Tibial nerve (tissue), 4 donors: ENCODE results near the gene NDUFA13. TPM values are rescaled to one million over a fixed set of nuclear protein-coding genes. Genes with fewer than 3 reads are reported as not detected.

ENCODE experiments used
- DNase-seq, 2 donors: peaks; one replicate each; pipeline ENCODE4 v3.0.0-alpha.2; 2019; ENCODE audit warnings: low spot score in 2 of 2
- H3K27ac ChIP-seq, 4 donors: fragments of 200-600 bp; sonication (generic) in 3 of 4; one replicate each; pipeline ENCODE4 v1.5.1; 2017 to 2019; ENCODE audit warnings: mild to moderate bottlenecking in 1 of 4
- H3K27me3 ChIP-seq, 2 donors: fragments of 200-600 bp; sonication (generic) in 1 of 2; one replicate each; pipeline versions ENCODE4 v1.5.1 to v1.6.0; 2017 to 2019
- H3K36me3 ChIP-seq, 3 donors: fragments of 200-600 bp; sonication (generic); one replicate each; pipeline ENCODE4 v1.5.1; 2018 to 2019
- H3K4me1 ChIP-seq, 4 donors: fragments of 200-600 bp; sonication (generic) in 3 of 4; one replicate each; pipeline ENCODE4 v1.5.1; 2017 to 2019
- H3K4me3 ChIP-seq, 4 donors: fragments of 200-600 bp; sonication (generic) in 3 of 4; one replicate each; pipeline ENCODE4 v1.5.1; 2017 to 2019; ENCODE audit warnings: mild to moderate bottlenecking in 1 of 4, moderate library complexity in 1 of 4
- H3K9me3 ChIP-seq, 4 donors: fragments of 200-600 bp; sonication (generic) in 3 of 4; one replicate each; pipeline ENCODE4 v1.5.1; 2017 to 2019
- CTCF ChIP-seq, 5 experiments: fragments of 200-600 bp in 3 of 5; fragments of 450-650 bp in 2 of 5; sonication (generic) in 3 of 5; IDR thresholded peaks; one replicate each; pipeline ENCODE4 v1.5.1; 2016 to 2019; ENCODE audit warnings: antibody characterized with exemption in 5 of 5, mild to moderate bottlenecking in 3 of 5, moderate library complexity in 2 of 5
- EP300 ChIP-seq, 2 donors: sonication (generic); formaldehyde crosslinking; IDR thresholded peaks; one replicate each; pipeline ENCODE4 v1.6.1; 2017; ENCODE audit warnings: antibody characterized with exemption in 2 of 2, mild to moderate bottlenecking in 1 of 2
- POLR2A ChIP-seq, 2 donors: fragments of 450-650 bp; IDR thresholded peaks; one replicate each; pipeline ENCODE4 v1.6.1; 2017; ENCODE audit warnings: antibody characterized with exemption in 2 of 2, mild to moderate bottlenecking in 2 of 2, moderate library complexity in 2 of 2
- WGBS, 2 donors: methylation state at CpG; one replicate each; pipeline ENCODE4 v1.1.5; 2018; 5-methylcytosine and 5-hydroxymethylcytosine counted together
- total RNA-seq, 4 donors: library from RNA; depleted of rRNA; stranded (reverse); fragments of >200 nt; gene quantifications; one replicate each; pipeline ENCODE4 v1.1.0, GENCODE V29; 2016

Gene NDUFA13
- total RNA-seq, 4 donors from 2014 or later: 27.3 to 93.6 (median 61.6) TPM

DNA sequence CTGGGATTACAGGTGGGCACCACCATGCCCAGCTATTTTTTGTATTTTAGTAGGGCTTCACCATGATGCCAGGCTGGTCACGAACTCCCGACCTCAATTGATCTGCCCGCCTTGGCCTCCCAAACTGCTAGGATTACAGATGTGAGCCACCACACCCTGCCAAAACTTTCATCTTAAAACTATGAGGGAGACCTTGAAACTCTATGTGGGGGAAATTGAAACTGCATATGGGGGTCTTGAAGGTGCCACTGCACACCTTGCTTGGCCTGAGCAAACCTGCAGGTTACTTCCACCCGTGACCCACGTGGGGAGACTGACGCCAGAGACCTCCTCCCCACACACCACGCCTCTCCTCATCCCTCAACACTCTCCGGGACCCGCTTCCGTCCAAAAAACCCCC lies 37.6 kb downstream of the NDUFA13 start:
- 88 to 90% methylated on average over 10 of the region's 10 CpGs for WGBS, 2 donors
- Histone ChIP-seq H3K4me1 (no peaks in the 10 kb centered on the region), H3K4me3 (no peak overlapping the region), H3K27ac (no peak overlapping the region), H3K27me3 (peaks cover 0 to 18% of the 10 kb centered on the region in 2 donors), H3K9me3 (peaks cover 0 to 3% (median 0%) of the 10 kb centered on the region in 4 donors), H3K36me3 (no peaks in the 10 kb centered on the region)
- TF ChIP-seq POLR2A (IDR thresholded peaks at IDR 0.05): no peak
- TF ChIP-seq CTCF (IDR thresholded peaks at IDR 0.05): no peak
- TF ChIP-seq EP300 (IDR thresholded peaks at IDR 0.05): no peak
- no peak for DNase-seq

DNA sequence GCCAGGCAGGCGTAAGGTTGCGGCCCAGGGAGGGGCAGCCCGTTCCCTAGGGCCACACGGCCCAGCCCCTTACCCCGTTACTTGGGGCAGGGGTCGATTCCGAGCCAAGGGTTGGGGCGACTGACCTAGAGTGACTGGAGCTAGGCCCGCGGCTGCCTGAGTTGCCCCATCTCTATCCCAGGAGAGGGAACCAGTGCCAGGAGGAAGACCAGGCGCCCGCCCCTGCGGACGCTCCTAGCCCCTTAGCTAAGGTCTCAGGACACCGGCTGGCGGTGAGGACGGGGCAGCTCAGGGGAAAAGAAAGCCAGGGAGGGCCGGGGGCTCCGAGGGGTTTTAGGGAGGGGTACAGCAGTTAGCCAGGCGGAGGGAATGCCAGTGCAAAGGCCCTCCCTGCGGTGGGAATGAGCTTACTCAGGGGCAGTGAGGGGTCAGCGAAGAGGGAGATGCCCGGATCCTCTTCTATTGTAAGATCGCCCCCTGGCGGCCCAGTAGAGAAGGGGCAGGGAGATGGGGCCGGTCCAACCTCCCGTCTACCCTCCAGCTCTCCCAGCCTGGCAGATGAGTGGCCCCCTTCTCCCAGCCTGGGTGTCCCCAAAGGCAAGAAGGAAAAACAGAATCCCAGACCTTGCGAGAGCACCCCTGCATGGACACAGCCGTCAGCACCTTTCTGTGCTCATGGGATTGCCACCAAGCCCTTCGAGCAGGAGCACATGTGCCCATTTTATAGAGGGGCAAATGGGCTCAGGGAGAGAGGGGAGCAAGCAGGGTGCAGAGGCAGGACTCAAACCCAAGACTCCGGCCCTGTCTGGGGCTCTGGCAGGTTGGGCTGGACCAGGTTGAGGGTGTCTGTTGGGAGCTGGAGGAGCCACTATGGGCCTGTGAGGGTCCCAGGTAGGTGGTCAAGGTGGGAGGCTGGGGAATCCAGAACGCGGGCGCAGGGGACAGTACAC lies 38.3 kb downstream of the NDUFA13 start:
- peak in 1 of 2 donors; percentile 49 for DNase-seq
- peaks cover 0 to 3% (median 0%) of the 10 kb centered on the region in 4 donors for H3K9me3 ChIP-seq
- H3K4me1 ChIP-seq: no peaks in the 10 kb centered on the region
- H3K36me3 ChIP-seq: no peaks in the 10 kb centered on the region
- H3K27ac ChIP-seq: no peak overlapping the region
- H3K27me3 ChIP-seq: peaks cover 0 to 12% of the 10 kb centered on the region in 2 donors
- 66 to 67% methylated on average over 31 to 34 of the region's 34 CpGs for WGBS, 2 donors
- no peak overlapping the region for H3K4me3 ChIP-seq
- peak; percentile 48 to 67 (median 60) for TF ChIP-seq CTCF (IDR thresholded peaks at IDR 0.05)
- no peak for TF ChIP-seq POLR2A (IDR thresholded peaks at IDR 0.05)

DNA sequence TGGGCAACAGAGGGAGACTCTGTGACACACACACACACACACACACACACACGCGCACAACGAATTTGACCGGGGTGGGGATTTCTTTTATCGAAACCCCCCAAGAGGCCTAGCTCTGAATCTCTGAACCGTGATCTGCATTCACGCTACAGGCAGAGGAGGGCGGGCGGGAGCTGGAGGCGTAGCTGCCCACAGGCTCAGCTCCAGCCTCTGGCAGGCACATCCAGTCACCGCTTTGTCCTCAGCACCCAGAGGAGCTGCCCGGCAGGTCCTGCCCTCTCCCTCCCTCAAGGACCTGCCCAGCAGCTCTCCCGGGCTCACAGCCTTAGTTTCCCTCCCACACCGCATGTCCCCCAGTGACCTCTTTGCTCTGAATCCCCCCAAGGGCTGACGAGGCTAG lies 42.0 kb downstream of the NDUFA13 start:
- H3K4me1 ChIP-seq: no peaks in the 10 kb centered on the region
- no peak overlapping the region for H3K4me3 ChIP-seq
- H3K27ac ChIP-seq: no peak overlapping the region
- peaks cover 0 to 13% (median 0%) of the 10 kb centered on the region in 3 donors for H3K36me3 ChIP-seq
- no peaks in the 10 kb centered on the region for H3K27me3 ChIP-seq
- no peaks in the 10 kb centered on the region for H3K9me3 ChIP-seq
- WGBS, 2 donors: 69 to 72% methylated on average over 13 to 15 of the region's 15 CpGs
- no peak for DNase-seq
- no peak for TF ChIP-seq EP300 (IDR thresholded peaks at IDR 0.05)
- no peak for TF ChIP-seq POLR2A (IDR thresholded peaks at IDR 0.05)
- no peak for TF ChIP-seq CTCF (IDR thresholded peaks at IDR 0.05)

DNA sequence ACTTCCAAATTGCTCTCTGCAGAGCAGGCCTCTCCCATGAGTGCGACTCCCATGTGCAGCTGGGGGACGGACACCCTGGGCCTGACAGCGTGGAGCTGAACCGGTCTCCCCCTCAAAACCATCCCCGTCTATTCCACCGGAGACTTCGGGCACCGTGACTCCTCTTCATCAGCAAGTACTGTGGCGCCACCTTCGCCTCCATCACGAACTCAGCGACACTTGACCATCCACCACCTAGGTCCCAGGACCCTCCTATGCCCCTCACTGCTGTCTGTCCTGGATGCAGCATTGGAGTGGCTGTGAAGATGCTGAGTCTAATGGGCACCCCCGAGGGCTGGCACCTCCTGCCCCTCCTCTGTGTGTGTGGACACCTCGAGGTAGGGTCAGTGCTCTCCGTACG lies 42.6 kb downstream of the NDUFA13 start:
- H3K9me3 ChIP-seq: no peaks in the 10 kb centered on the region
- H3K4me1 ChIP-seq: no peaks in the 10 kb centered on the region
- DNase-seq: no peak
- TF ChIP-seq POLR2A (IDR thresholded peaks at IDR 0.05) (no peak), CTCF (IDR thresholded peaks at IDR 0.05) (no peak), EP300 (IDR thresholded peaks at IDR 0.05) (no peak)
- no peak overlapping the region for H3K4me3 ChIP-seq
- no peak overlapping the region for H3K27ac ChIP-seq
- no peaks in the 10 kb centered on the region for H3K27me3 ChIP-seq
- H3K36me3 ChIP-seq: peaks cover 0 to 18% (median 0%) of the 10 kb centered on the region in 3 donors
- 91 to 94% methylated on average over 15 to 16 of the region's 16 CpGs for WGBS, 2 donors

DNA sequence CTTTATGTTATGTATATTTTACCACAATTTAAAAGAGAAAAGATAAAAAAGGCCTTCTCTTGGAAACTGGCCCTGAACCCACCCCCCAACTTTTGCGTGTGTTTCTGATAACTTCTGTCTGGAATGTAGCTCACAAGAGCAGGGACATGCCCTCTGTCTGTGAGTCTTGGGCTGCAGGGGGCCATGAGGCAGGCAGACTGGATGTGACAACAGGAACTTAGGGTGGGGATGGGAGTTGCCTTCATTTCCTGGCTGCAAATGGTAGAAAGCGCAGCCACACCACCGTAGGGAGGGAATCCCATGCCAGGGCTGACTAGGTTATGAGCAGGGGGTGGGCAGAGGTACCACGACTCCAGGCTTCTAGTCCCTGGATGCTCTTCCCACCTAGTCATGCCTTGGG lies 43.9 kb downstream of the NDUFA13 start:
- no peak for DNase-seq
- TF ChIP-seq CTCF (IDR thresholded peaks at IDR 0.05) (no peak), EP300 (IDR thresholded peaks at IDR 0.05) (no peak), POLR2A (IDR thresholded peaks at IDR 0.05) (no peak)
- Histone ChIP-seq H3K4me1 (no peaks in the 10 kb centered on the region), H3K4me3 (no peak overlapping the region), H3K27me3 (no peaks in the 10 kb centered on the region), H3K36me3 (peaks cover 0 to 25% (median 0%) of the 10 kb centered on the region in 3 donors), H3K27ac (no peak overlapping the region), H3K9me3 (no peaks in the 10 kb centered on the region)
- 57 to 65% methylated on average over 3 to 4 of the region's 4 CpGs for WGBS, 2 donors
